GM18873 (cell line): ENCODE measurements around the gene NCR2.

Experiments used
- ATAC-seq: cut with Tn5 transposase; IDR thresholded peaks from one replicate; pipeline ENCODE4 v1.9.1; 2021; ENCODE audit warnings: mild to moderate bottlenecking, moderate library complexity, moderate number of reproducible peaks; ENCODE audit not compliant: unreplicated experiment, low FRiP score

The NCR2 gene

DNA sequence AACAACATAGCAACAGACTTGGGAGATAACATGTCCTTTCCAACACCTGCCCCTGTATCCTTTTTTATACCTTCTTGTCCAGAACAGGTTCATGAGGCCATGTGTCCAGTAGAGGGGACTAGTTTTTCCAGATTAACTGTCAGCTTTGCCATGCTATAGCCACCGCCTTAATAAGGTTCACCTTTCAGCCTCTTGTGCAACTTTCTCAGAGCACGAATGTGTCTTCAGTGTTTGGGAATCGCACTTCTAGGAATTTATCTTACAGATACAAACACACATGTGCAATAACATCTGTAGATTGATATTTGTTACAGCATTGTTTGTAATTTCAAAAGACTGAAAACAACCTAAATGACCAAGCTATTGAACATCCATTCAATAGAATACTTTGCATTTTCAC lies 21.4 kb downstream of the NCR2 start:
- no peak for ATAC-seq

GRCh38 chr6:41358503-41358902 lies 23.1 kb downstream of the NCR2 start:
- ATAC-seq, result no peak

GRCh38 chr6:41359617-41360313 lies 24.4 kb downstream of the NCR2 start:
- ATAC-seq, result no peak

- ATAC-seq, result no peak
Observed at GRCh38 chr6:41360314-41360685, 24.9 kb downstream of the NCR2 start.

DNA sequence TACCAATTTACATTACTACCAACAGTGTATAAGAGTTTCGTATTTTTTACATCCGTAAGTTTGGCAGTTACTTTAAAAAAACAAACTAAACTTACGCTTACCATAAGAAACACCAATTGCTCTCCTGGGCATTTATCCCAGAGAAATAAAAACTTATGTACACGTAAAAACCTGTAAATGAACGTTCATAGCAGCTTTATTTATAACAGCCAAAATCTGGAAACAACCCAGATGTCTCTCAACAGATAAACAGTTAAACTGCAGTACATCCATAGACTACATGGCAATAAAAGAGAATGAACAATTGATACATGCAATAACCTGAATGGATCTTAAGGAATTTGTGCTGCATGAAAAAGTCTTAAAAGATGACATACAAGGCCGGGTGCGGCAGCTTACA lies 30.7 kb downstream of the NCR2 start:
- ATAC-seq, result no peak

- no peak for ATAC-seq
Observed at GRCh38 chr6:41367061-41367460, 31.7 kb downstream of the NCR2 start.

- ATAC-seq, result no peak
Observed at GRCh38 chr6:41367700-41368099, 32.3 kb downstream of the NCR2 start.

- no peak for ATAC-seq
Observed at GRCh38 chr6:41370488-41371111, 35.2 kb downstream of the NCR2 start.

DNA sequence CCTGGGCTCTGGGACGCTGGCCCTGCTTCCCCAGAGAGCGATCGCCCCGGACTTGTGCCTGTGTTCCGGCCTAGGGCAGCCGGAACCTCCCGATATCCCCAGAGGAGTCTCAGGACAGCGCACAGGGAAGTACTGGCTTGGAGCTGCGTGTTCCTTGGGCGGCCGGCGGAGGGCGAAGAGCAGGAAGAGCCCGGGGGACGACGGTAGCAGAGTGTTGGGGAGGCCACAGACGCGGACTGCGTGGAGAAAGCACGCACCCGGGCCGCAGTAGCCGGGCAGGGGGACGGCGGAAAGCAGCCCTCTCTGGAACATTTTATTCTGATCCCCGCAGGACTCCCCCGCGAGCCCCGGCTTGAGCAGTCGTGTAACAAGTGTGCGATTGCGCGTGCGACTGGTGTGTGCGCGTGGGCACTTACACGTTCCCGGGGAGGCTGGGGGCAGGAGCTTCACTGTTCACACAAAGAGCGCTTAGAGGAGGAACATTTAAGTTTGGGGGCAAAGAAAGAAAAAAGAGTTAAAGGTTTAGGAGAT lies 36.1 kb downstream of the NCR2 start:
- no peak for ATAC-seq

GRCh38 chr6:41371992-41372831 lies 36.8 kb downstream of the NCR2 start:
- no peak for ATAC-seq

DNA sequence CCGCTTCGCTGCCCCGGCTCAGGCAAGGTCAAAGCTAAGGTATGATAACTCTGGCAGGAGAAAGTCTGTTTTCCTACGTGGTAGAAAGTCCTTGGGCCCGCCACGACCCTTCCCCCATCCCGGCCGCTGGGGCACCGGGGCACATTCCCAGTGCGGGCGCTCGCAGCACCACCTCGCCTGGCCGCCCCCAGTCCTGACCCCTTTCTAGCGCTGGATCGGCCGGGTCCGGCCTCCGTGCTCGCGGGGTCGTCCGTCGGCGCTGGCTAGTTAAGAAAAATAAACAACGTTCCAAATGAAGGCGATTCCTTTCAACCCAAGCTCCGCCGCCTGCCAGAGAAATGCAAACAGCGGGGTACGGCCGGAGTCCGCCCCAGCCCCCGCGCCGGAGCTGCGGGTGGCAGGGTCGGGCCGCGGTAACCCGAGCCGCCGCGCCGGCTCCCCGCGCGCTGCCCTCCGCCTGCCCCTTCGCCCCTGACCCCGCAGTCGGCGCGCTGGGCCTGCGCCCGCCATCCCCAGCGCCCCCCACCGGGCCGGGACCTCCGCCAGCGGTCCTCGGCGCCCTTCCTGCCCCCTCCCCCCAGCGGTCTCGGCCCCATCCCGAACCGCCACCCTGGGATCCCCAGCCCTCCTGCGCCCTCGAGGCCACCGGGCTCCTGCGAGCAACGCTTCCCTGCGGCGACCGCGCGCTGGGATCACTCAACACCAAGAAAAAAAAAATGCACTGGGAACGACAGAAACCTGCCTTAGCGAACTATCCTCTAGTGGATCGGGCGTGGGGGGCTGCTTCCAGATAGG lies 37.6 kb downstream of the NCR2 start:
- ATAC-seq, result no peak

DNA sequence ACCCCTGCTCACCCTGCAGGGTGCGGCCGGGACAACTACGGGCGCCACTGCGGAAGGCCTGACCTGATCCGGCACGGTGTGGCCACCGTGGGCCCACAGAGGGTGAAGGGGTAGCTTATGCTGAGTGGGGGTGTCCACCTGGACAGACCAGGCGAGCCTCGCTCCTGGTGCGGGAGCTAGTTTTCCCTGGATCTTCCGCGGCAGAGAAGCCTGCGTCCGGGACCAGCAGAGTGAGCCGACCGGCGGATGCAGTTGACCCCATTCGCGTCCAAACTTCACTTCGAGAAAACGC lies 38.2 kb downstream of the NCR2 start:
- ATAC-seq, result no peak

- ATAC-seq, result no peak
Observed at GRCh38 chr6:41373919-41374617, 38.7 kb downstream of the NCR2 start.

DNA sequence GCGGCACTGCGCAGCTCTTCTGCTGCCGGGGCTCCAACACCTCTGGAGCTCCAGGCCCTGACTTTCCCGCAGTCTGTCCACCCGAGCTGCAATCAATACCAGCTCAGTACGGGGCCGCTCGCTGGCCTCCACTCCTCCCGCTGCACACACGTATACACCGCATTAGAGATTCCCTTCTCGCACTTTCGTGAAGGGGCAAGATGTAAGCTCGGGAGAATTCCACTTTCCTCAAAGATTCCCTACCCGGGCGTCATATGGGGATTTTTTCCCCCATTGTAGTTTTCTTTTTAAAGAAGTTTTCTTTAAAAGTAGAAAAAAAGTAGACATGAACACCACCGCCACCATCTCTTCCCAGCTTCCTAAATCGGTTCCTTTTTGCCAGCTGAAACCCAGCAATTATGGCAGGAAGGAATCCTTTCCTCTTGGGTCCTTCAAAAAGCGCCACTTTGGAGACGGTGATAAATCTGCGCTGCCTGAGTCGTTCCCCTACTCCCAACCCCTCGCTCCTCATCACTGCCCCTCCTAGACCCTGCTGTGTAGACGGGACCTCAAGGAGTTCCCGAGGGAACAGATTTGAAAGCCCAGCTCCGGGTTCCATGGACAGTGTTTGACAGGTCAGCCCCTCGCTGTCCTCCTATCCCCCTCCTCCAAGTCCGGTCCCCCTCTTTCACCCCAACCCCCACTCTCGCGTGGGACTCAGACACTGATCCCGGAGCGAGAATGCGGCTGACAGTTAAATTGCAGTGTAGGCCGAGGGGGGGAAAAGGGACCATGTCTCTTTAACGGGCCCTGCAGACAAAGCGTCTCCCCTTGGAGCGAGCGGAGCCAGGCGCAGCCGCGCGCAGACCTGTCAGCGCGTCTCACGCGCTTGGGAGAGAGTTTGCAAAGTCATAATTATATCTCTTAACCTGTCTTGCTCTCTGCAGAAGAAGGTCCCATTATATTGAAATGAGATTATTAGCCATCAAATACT lies 39.5 kb downstream of the NCR2 start:
- no peak for ATAC-seq

GRCh38 chr6:41375598-41376151 lies 40.3 kb downstream of the NCR2 start:
- no peak for ATAC-seq

DNA sequence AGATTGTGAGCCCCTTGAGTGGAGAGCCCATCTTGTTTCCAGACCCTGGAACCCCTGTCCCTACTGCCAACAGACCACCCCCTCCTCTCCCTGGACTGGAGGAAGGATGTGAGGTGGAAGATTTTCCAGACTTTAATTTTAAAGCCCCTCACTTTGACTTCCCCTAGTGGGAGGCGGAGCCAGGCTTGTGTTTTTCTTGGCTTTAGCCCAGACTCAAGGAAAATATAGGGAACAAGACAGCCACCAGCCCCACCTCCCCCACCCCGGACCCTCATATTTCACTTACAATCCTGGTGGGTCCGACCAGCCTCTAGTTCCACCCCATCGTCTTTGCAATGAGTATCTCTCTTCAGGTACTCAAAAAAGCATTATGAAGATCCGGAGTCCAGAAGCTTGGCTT lies 40.8 kb downstream of the NCR2 start:
- ATAC-seq, result no peak

- no peak for ATAC-seq
Observed at GRCh38 chr6:41377071-41377470, 41.7 kb downstream of the NCR2 start.

GRCh38 chr6:41379306-41379705 lies 43.9 kb downstream of the NCR2 start:
- no peak for ATAC-seq

GRCh38 chr6:41386594-41386993 lies 51.2 kb downstream of the NCR2 start:
- ATAC-seq, result no peak
